ENCODE results near the gene FNTB. TPM values are rescaled to one million over a fixed set of nuclear protein-coding genes. Genes with fewer than 3 reads are reported as not detected.

The FNTB gene
- total and polyA plus RNA-seq, 2 donors (not counting 3 experiments of a cell fraction or from before 2014, with no cell fraction given) = 21.0 to 21.6 TPM

GRCh38 chr14:65065719-65066118 is 79.0 kb downstream of the FNTB start:
- BruUV-seq (replicated peaks) = no TSS peak
- no peak overlapping the region for H3K4me3 ChIP-seq (replicated peaks in 1 of 3; ENCODE audit: insufficient read depth in 1 of 3, low read depth in 1 of 3, low read length in 3 of 3)
- no peak for DNase-seq (ENCODE audit: low read depth, low spot score)
- CTCF ChIA-PET = no interaction called here
- no peak overlapping the region for H3K4me2 ChIP-seq (ENCODE audit: insufficient read depth, low read length)
- no peak overlapping the region for H2AFZ ChIP-seq (ENCODE audit: low read depth, low read length)
- H3K79me2 ChIP-seq (ENCODE audit: control insufficient read depth, insufficient read depth, low read length) = no peaks in the 10 kb centered on the region
- intact Hi-C loops (cut with micrococcal nuclease) (no loop called here), dilution Hi-C loops (cut with MboI; ENCODE audit: extremely low pct_ligation_motif_present, low sequenced_read_pairs) (no loop called here)
- TF ChIP-seq EZH2 (IDR thresholded peaks at IDR 0.05; ENCODE audit: borderline replicate concordance, low read depth, low read length, severe bottlenecking) (no peak), GATA2 (IDR thresholded peaks at IDR 0.05; ENCODE audit: insufficient read depth, insufficient read length, low read depth, low read length) (no peak), MYC (IDR thresholded peaks at IDR 0.05; ENCODE audit: low read depth, low read length) (no peak), JUN (IDR thresholded peaks at IDR 0.05; ENCODE audit: borderline replicate concordance, insufficient read depth, insufficient read length, low read depth) (no peak), POLR2A (IDR thresholded peaks at IDR 0.05; ENCODE audit: low read depth, low read length) (no peak)
- H3K9ac ChIP-seq (replicated peaks; ENCODE audit: extremely low read depth, insufficient read depth, low read length) = no peak overlapping the region
- FAIRE-seq = no peak
- H3K9me3 ChIP-seq (replicated peaks; ENCODE audit: control insufficient read depth, insufficient read depth, low read length) = no peaks in the 10 kb centered on the region
- H3K27ac ChIP-seq (ENCODE audit: insufficient read depth, low read depth, low read length) = no peak overlapping the region
- H3K4me1 ChIP-seq (ENCODE audit: control insufficient read depth, extremely low read depth, insufficient read depth, low read length) = peaks cover 3% of the 10 kb centered on the region
- POLR2A ChIA-PET = no interaction called here
- H4K20me1 ChIP-seq (replicated peaks; ENCODE audit: control insufficient read depth, extremely low read depth, insufficient read depth, low read length) = no peaks in the 10 kb centered on the region
- H3K9me1 ChIP-seq (replicated peaks; ENCODE audit: control insufficient read depth, extremely low read depth, insufficient read depth, low read length) = no peaks in the 10 kb centered on the region
- peaks cover 4 to 31% of the 10 kb centered on the region in 2 experiments for H3K36me3 ChIP-seq (ENCODE audit: control insufficient read depth in 2 of 2, extremely low read depth in 1 of 2, insufficient read depth in 2 of 2, low read length in 2 of 2)
- H3K27me3 ChIP-seq (ENCODE audit: control insufficient read depth in 2 of 2, insufficient read depth in 2 of 2, low read length in 2 of 2) = no peaks in the 10 kb centered on the region

- dilution Hi-C loops (cut with MboI; ENCODE audit: extremely low pct_ligation_motif_present, low sequenced_read_pairs) (no loop called here), intact Hi-C loops (cut with micrococcal nuclease) (no loop called here)
- TF ChIP-seq POLR2AphosphoS5 (IDR thresholded peaks at IDR 0.05; ENCODE audit: insufficient read depth, low read depth, low read length) = no peak
- TF ChIP-seq FOS (IDR thresholded peaks at IDR 0.05; ENCODE audit: borderline replicate concordance, insufficient read depth, low read length) = no peak
- no peak for TF ChIP-seq MYC (IDR thresholded peaks at IDR 0.05; ENCODE audit: low read depth, low read length)
- ChIA-PET CTCF (no interaction called here), POLR2A (no interaction called here)
- Histone ChIP-seq H3K4me1 (ENCODE audit: control insufficient read depth, extremely low read depth, insufficient read depth, low read length) (peaks cover 15% of the 10 kb centered on the region), H3K27ac (ENCODE audit: insufficient read depth, low read depth, low read length) (no peak overlapping the region), H3K9ac (replicated peaks; ENCODE audit: extremely low read depth, insufficient read depth, low read length) (no peak overlapping the region), H3K79me2 (ENCODE audit: control insufficient read depth, insufficient read depth, low read length) (no peaks in the 10 kb centered on the region), H3K9me1 (replicated peaks; ENCODE audit: control insufficient read depth, extremely low read depth, insufficient read depth, low read length) (no peaks in the 10 kb centered on the region), H4K20me1 (replicated peaks; ENCODE audit: control insufficient read depth, extremely low read depth, insufficient read depth, low read length) (no peaks in the 10 kb centered on the region), H2AFZ (ENCODE audit: low read depth, low read length) (no peak overlapping the region), H3K9me3 (replicated peaks; ENCODE audit: control insufficient read depth, insufficient read depth, low read length) (no peaks in the 10 kb centered on the region), H3K27me3 (ENCODE audit: control insufficient read depth in 2 of 2, insufficient read depth in 2 of 2, low read length in 2 of 2) (no peaks in the 10 kb centered on the region), H3K36me3 (ENCODE audit: control insufficient read depth in 2 of 2, extremely low read depth in 1 of 2, insufficient read depth in 2 of 2, low read length in 2 of 2) (peaks cover 0 to 18% of the 10 kb centered on the region in 2 experiments), H3K4me2 (ENCODE audit: insufficient read depth, low read length) (no peak overlapping the region), H3K4me3 (replicated peaks in 1 of 3; ENCODE audit: insufficient read depth in 1 of 3, low read depth in 1 of 3, low read length in 3 of 3) (no peak overlapping the region)
- no TSS peak for BruUV-seq (replicated peaks)
- no peak for DNase-seq (ENCODE audit: low read depth, low spot score)
- FAIRE-seq = no peak
Observed at GRCh38 chr14:65069874-65070413, 83.2 kb downstream of the FNTB start.

Measured in endothelial cell of umbilical vein (primary cell).